Dedifferentiated amniotic fluid mesenchymal stem cell (primary cell): ENCODE measurements around the gene CBLN1.

Source experiments
- DNase-seq: peaks from one replicate; pipeline ENCODE4 v3.0.0-alpha.2; 2016; ENCODE audit errors: extremely low spot score

CBLN1 gene

GRCh38 chr16:49281480-49281842 lies at the start of gene CBLN1:
CBLN1 (minus strand) TSS chr16:49281838; CDS start chr16:49281465, 373 bp downstream.
- DNase-seq = no peak

GRCh38 chr16:49330562-49331201 lies 49.0 kb upstream of the CBLN1 start:
- no peak for DNase-seq

DNA sequence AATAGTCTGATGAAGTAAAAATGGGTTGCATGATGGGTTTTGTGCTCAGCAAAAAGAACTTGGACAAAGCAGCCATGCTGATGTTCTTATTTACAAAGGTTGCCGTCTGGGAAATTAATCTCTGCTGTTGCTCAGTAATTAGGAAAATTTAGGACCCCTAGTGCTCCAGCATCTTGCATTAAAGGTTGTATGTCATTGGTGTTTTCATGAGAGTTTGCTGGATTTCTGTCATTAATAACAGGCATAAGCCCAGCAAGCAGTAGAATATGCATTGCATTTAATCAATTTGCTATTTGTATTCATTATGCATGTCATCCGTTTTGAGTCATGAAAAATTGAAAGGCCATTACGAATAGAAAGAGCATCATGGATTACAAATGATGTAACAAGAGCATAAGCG lies 46.7 kb upstream of the CBLN1 start:
- no peak for DNase-seq

DNA sequence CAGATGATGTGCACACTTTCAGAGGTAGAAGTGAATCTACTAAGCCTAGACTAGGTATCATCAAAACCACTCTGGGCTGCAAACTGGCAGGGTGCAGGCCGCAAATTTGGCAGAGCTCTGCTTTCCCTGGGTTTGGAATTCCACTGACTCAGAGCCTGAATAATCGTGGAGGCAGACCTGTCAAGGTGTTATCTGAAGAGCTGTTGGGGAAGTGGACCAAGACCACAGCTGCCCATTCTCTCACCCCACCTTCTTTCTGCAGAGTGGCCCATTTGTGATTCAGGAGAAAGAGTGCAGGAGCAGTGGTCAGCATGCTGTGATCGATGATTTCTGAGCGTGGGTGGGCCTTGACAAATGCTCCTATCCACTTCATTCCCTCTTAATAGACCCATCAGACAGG lies 45.8 kb upstream of the CBLN1 start:
- DNase-seq = no peak

GRCh38 chr16:49324703-49325102 lies 43.1 kb upstream of the CBLN1 start:
- no peak for DNase-seq

- DNase-seq = no peak
These were observed 34.0 kb upstream of the CBLN1 start for GRCh38 chr16:49315602-49316001.

- no peak for DNase-seq
These were observed 30.8 kb upstream of the CBLN1 start for GRCh38 chr16:49312389-49312985.

- no peak for DNase-seq
These were observed 30.2 kb upstream of the CBLN1 start for GRCh38 chr16:49311823-49312222.

DNA sequence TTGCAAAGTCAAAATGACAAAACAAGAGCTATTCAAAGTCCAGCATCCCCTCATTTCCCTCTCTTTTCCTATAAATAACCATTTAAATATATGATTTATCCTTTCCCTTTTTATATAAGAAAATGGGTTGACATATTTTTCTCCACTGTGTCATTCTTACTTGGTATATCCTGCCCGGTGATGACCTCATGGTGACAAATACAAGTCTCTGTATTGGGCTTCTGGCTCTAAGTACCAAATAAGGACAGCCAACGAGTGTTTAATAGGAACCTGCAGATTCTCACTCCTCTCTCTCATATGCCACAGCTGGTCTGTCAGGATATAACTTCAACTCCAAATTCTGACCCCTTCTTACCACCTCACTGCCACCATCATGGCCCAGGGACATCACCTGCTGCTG lies 25.5 kb upstream of the CBLN1 start:
- no peak for DNase-seq

- no peak for DNase-seq
These were observed 23.8 kb upstream of the CBLN1 start for GRCh38 chr16:49305406-49305805.

GRCh38 chr16:49292413-49292812 lies 10.8 kb upstream of the CBLN1 start:
- no peak for DNase-seq

DNA sequence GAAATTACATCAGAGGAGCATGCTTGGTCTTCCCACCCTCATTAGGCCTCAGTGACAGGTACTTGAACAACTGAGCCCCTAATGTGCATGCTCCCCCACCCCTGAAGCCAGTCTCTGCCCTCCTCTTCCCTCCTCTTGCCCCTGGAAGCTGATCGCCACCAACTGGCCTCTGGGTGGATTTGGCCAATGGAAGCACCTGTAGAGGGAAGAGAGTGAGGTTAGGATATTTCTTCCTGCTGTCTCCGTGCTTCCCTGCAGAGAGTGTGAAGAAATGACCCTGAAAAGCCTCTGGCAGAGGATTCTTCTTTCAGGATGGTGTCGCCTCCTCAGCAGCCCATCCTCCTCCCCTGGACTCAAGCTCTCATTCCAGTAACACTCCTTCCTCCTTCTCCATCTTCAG lies 5.9 kb upstream of the CBLN1 start:
- no peak for DNase-seq

DNA sequence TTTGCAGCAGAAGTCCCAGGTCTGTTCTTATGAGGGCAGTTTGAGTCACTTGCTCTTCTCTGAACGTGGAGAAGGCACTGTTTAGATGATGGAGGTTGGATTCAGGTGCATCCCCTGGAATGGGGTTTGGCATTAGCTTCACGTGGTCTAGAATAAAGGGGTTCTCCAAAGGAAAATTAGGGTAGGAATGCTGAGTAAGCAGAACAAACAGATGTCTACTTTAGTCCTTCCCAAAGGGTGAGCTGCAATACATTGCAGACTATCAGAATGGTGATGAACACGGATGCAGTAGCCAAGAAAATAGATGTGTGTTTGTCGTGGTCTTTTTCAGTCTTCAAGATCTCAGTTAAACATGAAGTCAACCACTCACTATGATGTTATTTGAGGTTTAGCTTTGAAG lies 3.3 kb upstream of the CBLN1 start:
- no peak for DNase-seq

- DNase-seq = no peak
These were observed 1.9 kb upstream of the CBLN1 start for GRCh38 chr16:49283376-49284049.

DNA sequence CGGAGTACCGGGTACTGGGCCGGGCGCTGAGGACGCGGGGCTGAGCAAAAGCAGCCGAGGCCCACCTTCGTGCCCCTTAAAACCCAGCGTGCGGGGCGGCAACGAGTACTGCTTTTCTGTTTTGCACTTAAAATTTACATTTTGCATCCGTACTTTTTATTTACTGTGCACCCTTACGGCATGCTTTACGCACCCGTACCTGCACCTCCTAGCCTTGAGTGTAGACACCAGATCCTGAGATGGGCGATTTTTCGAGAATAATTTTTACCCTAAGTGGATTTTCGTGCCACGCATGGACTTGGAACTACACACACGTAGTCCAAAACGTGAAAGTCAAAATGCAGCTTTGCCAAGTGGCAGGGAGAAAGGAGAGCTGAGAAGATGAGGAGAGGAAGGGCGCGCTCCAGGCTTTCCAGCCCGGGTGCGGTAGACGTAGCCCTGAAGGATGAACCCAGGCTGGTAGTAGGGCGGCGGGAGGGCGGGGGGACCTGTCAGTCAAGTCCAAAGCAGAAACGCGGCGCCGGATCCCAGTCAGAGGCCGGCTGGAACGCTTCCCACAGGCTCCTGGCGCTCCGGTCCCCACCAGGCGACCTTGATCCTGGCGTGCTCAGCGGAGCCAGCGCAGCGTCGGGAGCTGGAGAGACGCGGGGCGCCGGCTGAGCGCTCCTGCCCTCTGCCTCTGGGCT lies 1.2 kb upstream of the CBLN1 start:
- DNase-seq = no peak

GRCh38 chr16:49281843-49282642 lies 405 bp upstream of the CBLN1 start:
- DNase-seq = no peak

DNA sequence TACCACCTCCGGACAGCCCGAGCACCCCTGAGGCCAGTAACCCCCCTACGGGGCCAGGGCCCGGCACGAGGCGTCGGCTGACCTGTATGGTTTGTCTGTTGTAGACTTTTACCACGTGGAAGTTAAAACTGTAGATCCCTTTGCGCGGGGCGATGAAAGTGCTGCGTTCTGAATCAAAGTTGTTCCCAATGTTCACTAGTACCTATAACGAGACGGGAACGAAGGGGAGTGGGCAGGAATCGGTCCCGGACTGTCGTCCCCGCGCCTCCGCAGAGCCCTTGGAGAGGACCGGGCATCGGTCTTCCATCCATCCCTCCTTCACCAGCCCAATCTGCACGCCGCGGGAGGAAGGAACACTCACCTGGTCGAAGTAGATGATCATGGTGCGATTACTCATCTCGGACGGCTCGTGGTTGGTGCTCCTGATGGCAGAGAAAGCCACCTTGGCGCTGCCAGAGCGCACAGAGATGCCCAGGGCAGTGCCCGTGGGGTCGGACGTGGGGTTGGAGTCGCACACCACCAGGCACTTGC lies 732 bp downstream of the CBLN1 start:
- no peak for DNase-seq

GRCh38 chr16:49280105-49280741 lies 1.4 kb downstream of the CBLN1 start:
- DNase-seq = no peak

DNA sequence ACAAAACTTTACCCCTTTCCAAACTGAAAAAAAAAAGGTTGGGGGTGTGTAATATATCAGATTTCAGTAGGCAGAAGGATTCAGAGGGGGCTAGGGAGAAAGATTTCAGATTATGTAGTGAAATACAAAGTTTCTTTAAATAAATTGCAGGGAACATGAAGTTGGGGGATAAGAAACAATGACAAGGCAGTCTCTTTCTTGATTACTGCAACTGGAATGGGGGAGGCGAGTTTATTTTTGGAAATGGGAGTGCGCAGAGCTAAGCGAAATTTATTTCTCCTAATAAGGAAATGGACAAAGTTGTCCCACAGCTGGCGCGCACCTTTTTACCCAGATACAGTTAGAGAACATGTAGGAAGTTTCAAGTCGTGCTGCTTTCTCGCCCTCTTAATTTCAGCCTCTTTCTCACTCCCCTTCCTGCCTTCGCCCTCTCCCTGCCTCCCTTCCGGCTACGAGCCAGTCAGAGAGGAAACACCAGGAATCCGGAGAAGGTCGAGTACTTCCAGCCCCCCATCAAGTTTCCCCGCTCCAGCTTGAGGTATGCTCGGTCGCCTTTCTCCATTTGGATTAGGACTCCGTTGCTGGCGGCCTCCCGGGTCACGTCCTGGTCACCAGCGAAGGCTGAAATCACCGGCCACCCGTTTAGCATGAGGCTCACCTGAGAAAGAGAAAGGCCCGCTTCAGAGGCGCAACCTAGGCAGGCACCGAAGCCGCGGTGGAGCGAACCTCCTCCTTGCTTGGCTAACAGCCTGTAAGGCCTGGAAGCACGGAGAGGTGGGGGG lies 2.5 kb downstream of the CBLN1 start:
- no peak for DNase-seq

GRCh38 chr16:49278567-49278827 lies 3.1 kb downstream of the CBLN1 start:
- no peak for DNase-seq
